HG03460 (cell line): Measurements from ENCODE around the gene TRPC4.

Source experiments
- ATAC-seq: cut with Tn5 transposase; IDR thresholded peaks from one replicate; pipeline ENCODE4 v1.9.1; 2021; ENCODE audit not compliant: unreplicated experiment

The TRPC4 gene

GRCh38 chr13:37662624-37663023 lies 206.9 kb downstream of the TRPC4 start:
- no peak for ATAC-seq

DNA sequence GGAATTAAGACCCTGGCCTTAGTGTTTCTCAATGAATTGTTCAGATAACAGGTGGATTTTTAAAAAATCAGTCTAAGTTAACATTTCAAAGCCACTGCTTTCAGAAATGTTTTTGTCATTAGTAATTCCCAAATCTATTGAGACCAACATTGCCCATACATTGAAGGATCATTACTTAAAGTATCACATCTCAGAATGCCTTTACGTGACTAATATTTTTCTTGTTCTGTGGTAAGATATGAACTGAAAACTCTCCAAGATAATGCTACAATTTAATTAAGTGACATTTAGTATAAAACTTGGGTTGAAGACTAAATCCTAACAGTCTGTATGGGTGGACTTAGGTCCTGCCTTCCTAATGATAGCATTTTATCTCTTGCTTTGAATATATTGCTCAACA lies 211.6 kb downstream of the TRPC4 start:
- ATAC-seq: no peak

DNA sequence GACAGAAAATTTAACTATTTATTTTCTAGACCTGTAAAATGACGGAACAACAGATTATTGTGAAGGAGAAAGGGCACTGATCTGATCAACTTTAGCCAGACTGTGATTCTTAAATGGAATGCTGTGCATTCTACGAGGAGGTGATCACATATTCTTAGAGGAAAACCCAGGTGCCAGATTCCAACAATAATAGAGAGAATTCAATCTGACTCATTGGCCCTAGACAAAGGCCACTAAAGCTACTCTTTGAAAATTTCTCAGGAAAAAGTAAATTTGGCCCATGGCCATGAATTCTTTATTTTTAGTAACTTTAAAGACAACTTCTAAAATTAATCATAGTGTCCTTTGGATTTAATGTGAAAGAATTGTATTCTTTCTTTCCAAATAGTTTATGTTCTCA lies 212.4 kb downstream of the TRPC4 start:
- no peak for ATAC-seq

DNA sequence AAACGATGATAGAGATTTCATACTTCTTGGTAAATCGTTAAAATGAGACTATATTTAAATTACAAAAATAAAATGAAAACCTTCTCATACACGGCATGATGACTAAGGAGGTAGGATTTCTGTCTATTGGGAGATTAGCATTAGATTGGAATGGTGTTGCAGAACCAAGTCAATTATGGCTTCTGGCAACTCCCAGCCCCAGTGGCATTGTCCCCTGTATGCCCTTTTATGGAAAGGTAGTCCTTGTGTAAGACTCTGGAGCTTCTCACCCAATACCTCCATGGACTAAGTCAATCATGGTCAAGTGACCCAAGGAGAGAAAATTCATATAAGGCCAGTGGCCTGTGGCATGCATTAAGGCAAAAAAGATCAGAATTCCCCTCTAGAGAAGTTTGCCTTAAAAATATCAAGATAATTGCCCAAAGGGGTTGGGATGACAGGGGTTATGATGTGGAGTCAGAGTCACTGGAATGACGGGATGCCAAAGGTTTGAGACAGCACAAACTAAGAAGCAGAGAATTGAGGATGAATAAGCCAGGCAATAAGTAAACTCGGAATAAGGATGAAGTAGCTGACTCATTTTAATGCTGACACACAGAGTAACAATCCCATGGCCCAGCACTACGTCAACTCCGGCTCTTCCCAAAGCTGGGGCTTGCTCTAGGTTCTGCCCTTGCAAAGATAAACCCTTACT lies 213.2 kb downstream of the TRPC4 start:
- no peak for ATAC-seq

GRCh38 chr13:37652596-37652995 lies 217.0 kb downstream of the TRPC4 start:
- ATAC-seq: no peak

DNA sequence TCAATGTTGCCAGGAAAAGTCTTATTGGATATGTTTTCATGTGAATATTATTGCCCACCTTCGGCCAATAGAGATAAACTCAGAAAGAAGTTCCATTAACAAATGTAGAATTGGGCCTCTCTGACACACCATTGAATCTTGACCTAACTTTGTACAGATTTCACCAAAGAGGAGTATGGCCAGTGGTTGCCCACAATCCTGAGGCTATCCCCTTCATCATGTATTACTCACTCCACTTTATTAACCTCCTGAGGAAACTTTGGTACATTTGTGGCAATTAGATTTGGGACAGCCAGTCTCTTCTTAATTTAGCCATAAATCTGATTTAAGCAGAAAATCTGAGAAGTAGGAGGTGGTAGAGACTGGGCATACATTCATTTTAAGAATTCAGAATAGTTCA lies 217.7 kb downstream of the TRPC4 start:
- ATAC-seq: no peak

- no peak for ATAC-seq
These were observed 221.0 kb downstream of the TRPC4 start for GRCh38 chr13:37648609-37649008.

DNA sequence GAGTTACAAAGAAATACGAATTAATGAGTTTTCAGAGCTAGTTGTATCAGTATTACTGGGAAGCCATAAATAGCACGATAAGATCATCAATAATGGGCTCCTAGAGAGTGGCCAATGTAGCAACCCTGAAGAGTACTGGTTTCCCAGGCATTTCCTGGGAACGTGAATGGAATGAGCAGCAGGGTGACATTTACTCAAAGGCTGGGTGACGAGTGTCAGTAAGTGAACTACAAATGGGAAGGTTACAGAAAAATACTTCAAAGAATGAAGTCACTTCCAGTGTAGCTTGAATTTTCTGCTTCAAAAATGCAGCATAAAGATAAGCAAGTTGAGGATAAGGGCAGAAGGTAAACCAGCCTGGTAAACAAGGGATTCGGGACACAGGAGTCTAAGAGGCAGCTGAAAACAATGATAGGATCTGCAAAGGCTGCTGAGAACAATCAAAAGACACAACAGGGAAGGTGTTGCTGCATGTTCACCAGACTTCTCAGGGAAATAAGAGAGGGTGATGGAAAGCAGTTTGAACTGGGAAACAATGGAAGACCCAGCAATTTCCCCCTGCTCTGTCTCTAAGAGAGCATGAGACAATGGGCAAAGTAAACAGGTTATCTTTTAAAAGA lies 222.4 kb downstream of the TRPC4 start:
- ATAC-seq: no peak

DNA sequence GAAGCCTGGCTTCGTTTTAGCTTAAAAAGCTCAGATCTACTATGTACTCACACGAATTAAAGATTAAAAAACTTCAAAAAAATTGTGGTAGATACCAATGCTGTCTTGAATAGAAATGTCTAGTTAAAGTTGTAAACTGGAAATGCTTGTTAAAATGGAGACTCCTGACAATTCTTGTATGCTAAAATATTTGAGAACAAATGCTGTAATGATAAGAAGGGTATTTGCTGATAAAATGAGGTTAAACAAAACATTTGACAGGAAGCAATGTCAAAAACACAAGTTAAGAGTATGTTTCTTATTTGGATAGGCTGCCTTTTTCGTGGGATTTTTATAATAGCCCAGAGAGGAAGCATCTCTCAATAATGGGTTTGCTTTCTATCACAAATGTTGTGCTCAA lies 223.0 kb downstream of the TRPC4 start:
- no peak for ATAC-seq

GRCh38 chr13:37645181-37645740 lies 224.3 kb downstream of the TRPC4 start:
- no peak for ATAC-seq

DNA sequence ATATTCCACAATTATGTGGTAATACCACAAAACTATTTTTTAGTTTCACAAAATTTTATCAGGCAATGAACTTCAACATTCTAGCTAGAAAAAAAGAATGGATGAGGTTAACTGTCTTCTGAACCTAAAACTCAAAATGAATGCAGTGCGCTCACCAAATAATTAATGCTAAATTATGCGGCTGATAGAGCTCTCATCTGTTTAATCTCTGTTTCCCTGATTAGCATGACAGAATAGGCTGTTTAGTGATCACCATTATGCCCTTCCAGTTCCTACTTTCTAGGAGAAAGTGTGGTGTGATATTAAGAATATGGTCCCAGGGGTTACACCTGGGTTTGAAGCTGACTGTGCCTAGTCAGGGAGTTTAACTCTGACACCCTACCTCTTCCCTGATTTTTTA lies 228.2 kb downstream of the TRPC4 start:
- ATAC-seq: no peak

DNA sequence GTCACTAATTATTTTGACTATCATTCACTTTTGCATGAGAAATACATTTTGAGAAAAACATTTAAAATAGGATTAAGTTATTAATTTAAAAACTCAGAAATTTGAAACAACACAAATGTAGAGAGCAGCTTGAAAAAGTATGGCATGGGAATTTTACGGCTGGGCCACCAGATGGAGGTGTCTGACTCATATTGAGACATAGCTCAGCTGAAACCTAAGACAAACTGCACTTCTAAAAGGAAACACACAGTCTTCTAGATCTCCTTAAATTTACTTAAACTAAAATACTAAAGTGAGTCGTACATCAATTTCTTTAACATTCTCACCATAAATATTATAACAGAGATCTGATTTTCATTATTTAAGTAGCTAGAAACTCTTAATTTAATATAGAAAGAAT lies 229.1 kb downstream of the TRPC4 start:
- no peak for ATAC-seq

GRCh38 chr13:37636701-37637100 lies 232.9 kb downstream of the TRPC4 start:
- no peak for ATAC-seq

DNA sequence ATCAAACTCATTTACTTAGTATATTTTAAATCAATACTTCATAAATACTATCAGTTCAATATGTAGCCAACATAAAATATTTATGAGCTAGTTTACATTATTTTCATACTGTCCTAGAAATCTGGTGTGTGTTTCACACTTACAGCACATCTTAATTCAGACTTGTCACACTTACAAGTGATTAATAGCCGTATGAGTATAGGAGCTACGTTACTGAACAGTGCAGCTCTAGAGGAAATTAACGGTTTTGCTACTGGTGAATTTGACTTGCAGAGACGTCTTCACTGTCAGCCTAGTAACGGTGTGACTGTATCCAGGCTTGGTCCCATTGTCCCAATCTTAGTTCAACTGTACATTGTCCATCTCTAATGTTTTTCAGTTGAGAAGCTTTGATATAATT lies 237.3 kb downstream of the TRPC4 start:
- no peak for ATAC-seq

- no peak for ATAC-seq
These were observed 242.1 kb downstream of the TRPC4 start for GRCh38 chr13:37627428-37627827.

DNA sequence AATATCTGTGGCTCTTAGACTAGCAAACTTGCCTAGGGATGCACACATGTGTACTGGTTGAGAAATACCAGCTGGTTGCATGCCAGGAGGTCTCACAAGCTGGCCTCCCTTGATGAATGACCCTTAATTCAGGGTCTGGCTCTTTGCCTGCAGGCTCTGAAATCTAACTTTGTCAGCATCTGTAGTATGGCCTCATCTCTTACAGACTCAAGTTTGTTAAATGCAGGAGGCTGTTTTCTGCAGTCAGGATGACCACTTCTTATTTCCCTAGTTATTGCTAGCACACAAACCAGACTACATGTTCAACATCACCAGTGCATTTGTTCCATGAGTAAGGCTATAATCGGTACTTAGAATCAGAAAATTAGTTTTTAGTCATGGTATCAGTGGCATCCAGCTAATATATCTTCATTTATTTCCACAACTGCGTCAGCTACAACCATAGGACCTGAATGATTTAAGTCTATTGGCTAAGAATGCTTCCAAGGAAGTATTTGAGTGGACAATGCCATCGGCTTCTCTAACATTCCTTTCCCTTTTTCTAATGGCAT lies 247.7 kb downstream of the TRPC4 start:
- no peak for ATAC-seq

- ATAC-seq: no peak
These were observed 251.0 kb downstream of the TRPC4 start for GRCh38 chr13:37618554-37618953.

DNA sequence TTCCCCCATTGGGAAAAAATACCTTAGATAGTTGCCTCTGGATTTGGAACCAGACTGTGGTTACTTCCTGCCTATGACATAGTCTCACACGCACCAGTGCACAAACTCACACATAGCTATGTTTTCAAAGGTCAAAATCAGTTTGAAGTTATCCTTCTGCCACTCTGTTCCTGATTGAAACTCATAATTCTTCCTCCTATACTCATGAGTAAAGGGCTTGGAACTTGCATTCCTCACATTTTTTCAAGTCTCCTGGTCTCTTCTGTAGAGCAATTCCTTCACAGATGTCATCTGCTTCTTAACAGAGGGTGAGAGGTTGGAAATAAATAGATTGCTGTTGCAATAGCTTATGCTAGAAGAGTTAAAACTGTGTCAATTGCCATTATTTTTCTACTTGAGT lies 252.4 kb downstream of the TRPC4 start:
- ATAC-seq: no peak

GRCh38 chr13:37616131-37616530 lies 253.4 kb downstream of the TRPC4 start:
- ATAC-seq: no peak

GRCh38 chr13:37615276-37615675 lies 254.3 kb downstream of the TRPC4 start:
- no peak for ATAC-seq

GRCh38 chr13:37613638-37614037 lies 255.9 kb downstream of the TRPC4 start:
- no peak for ATAC-seq

DNA sequence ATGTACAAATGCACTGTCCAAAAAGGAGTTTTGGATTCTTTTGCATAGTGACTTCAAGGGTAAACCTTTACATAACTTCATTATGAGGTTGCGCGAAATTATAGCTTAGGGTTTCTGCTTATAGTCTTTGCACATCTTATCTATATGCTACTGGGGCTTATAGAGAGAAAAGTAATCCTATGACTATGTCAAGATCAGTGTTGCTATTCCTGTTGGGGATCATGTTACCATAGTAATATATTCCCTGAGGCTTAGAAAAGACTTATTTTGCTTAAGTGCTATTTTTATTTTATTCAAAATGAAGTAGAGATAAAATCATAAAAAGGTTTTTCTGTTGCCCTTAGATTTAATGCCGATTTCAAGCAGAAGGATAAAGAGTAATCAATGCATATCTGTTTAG lies 256.3 kb downstream of the TRPC4 start:
- no peak for ATAC-seq
